Stimulated activated CD8-positive, alpha-beta memory T cell treated with anti-CD3 and anti-CD28 coated beads, Interleukin-15, amount 100 ng/mL, for 4 hours (primary cell): ENCODE data around the gene AKAP17A.

Source experiments
- DNase-seq, 2 donors: peaks; one replicate each; pipeline ENCODE4 v3.0.0-alpha.2; 2020; ENCODE audit warnings: low read depth in 2 of 2

Gene AKAP17A

GRCh38 chrX:1582686-1583437, 8.5 kb upstream of the AKAP17A start:
- peak in 1 of 2 donors; percentile 42 for DNase-seq

GRCh38 chrX:1584237-1585011, 7.0 kb upstream of the AKAP17A start:
- DNase-seq: no peak

GRCh38 chrX:1587161-1587560, 4.2 kb upstream of the AKAP17A start:
- no peak for DNase-seq

GRCh38 chrX:1589356-1590130, 1.9 kb upstream of the AKAP17A start:
- no peak for DNase-seq

- no peak for DNase-seq
Observed at GRCh38 chrX:1591863-1592469, 562 bp downstream of the AKAP17A start.

GRCh38 chrX:1592470-1593142, 1.2 kb downstream of the AKAP17A start:
- DNase-seq: no peak

GRCh38 chrX:1593286-1594271, 2.2 kb downstream of the AKAP17A start:
- DNase-seq: no peak

GRCh38 chrX:1595711-1596060, 4.3 kb downstream of the AKAP17A start:
- DNase-seq: no peak

GRCh38 chrX:1596676-1597344, 5.4 kb downstream of the AKAP17A start:
- no peak for DNase-seq

- DNase-seq: no peak
Observed at GRCh38 chrX:1597345-1598020, 6.1 kb downstream of the AKAP17A start.

- DNase-seq: no peak
Observed at GRCh38 chrX:1598021-1598875, 6.8 kb downstream of the AKAP17A start.

GRCh38 chrX:1598876-1599790, 7.7 kb downstream of the AKAP17A start:
- DNase-seq: no peak

GRCh38 chrX:1599791-1600405, 8.5 kb downstream of the AKAP17A start:
- no peak for DNase-seq

- DNase-seq: no peak
Observed at GRCh38 chrX:1600406-1601050, 9.1 kb downstream of the AKAP17A start.

GRCh38 chrX:1601051-1601767, 9.8 kb downstream of the AKAP17A start:
- no peak for DNase-seq

- no peak for DNase-seq
Observed at GRCh38 chrX:1601768-1602085, 10.3 kb downstream of the AKAP17A start.
